ENCODE results near the gene UTP25. TPM values are rescaled to one million over a fixed set of nuclear protein-coding genes. Genes with fewer than 3 reads are reported as not detected.

Gene UTP25
- total and polyA plus RNA-seq, 5 experiments from 2014 or later, result 3.0 to 15.6 (median 5.6) TPM

- Mint-ChIP-seq H3K27ac (no peak overlapping the region), H3K9me3 (no peaks in the 10 kb centered on the region), H3K4me3 (no peak overlapping the region), H3K4me1 (peaks cover 6 to 15% (median 12%) of the 10 kb centered on the region in 4 donors), H3K27me3 (peaks cover 0 to 10% (median 5%) of the 10 kb centered on the region in 5 donors), H3K36me3 (no peaks in the 10 kb centered on the region)
- no peak for ATAC-seq
- POLR2A ChIA-PET, result interaction anchor here (0.6 to 1.2 kb wide), 4 partner anchors 25 to 35 kb away, joined by 3 to 5 read pairs (median 3); no protein-coding TSS in a partner anchor
- no peak for DNase-seq
Measured at GRCh38 chr1:209808059-209808581, 19.7 kb upstream of the UTP25 start.

DNA sequence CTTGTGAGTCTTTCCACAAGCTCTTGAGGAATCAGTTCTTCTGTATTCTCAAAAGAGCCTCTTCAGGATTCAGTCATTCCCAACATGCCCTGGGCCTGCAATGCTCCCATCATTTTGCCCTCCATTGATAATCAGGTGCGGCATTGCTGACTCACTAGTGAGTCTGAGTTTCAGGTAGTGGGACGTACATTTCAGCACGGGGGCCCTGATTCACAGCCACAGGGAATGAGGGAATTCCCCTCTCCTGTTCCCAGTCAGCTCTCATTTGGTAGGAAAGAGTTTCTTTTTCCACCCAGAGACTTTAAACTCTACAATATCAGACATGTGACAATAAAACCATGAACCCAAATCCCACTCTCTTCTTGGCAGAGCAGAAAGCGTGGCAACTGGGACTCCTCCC lies 18.2 kb upstream of the UTP25 start:
- Mint-ChIP-seq H3K9me3 (no peaks in the 10 kb centered on the region), H3K4me1 (peaks cover 6 to 15% (median 12%) of the 10 kb centered on the region in 4 donors), H3K27ac (no peak overlapping the region), H3K4me3 (no peak overlapping the region), H3K36me3 (no peaks in the 10 kb centered on the region), H3K27me3 (peaks cover 0 to 5% (median 3%) of the 10 kb centered on the region in 5 donors)
- ATAC-seq (no peak), DNase-seq (no peak)
- POLR2A ChIA-PET, result no interaction called here

GRCh38 chr1:209810783-209811182 lies 17.0 kb upstream of the UTP25 start:
- ATAC-seq, result no peak
- H3K27me3 Mint-ChIP-seq, result peaks cover 0 to 2% (median 0%) of the 10 kb centered on the region in 5 donors
- H3K4me1 Mint-ChIP-seq, result peaks cover 5 to 11% (median 6%) of the 10 kb centered on the region in 4 donors
- H3K4me3 Mint-ChIP-seq, result no peak overlapping the region
- H3K9me3 Mint-ChIP-seq, result no peaks in the 10 kb centered on the region
- POLR2A ChIA-PET, result interaction anchor here (0.7 kb wide), 1 partner anchor 1711 kb away, joined by 4 read pairs; no protein-coding TSS in a partner anchor
- H3K27ac Mint-ChIP-seq, result no peak overlapping the region
- no peaks in the 10 kb centered on the region for H3K36me3 Mint-ChIP-seq
- DNase-seq, result no peak

DNA sequence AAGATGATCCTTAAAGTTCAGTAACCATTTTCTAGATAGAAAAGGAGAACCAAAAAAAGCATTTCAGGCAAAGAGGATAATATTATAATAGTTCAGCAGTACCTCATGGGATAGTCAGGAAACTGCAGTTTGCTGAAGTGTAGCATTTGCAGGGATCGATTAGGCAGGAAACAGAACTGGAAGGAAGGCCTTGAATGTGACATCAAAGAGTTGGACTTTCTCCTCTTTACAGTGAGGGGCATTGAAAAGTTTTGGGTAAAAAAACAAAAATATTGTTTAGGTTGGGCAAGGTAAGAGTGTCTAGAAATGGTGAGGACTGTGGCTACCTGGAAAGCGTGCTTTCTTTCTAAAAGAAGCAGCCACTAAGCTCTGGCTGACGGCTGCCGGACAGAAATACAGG lies 13.9 kb upstream of the UTP25 start:
- H3K27ac Mint-ChIP-seq, result peak overlapping the region in 1 of 10 donors; percentile 24
- POLR2A ChIA-PET, result no interaction called here

DNA sequence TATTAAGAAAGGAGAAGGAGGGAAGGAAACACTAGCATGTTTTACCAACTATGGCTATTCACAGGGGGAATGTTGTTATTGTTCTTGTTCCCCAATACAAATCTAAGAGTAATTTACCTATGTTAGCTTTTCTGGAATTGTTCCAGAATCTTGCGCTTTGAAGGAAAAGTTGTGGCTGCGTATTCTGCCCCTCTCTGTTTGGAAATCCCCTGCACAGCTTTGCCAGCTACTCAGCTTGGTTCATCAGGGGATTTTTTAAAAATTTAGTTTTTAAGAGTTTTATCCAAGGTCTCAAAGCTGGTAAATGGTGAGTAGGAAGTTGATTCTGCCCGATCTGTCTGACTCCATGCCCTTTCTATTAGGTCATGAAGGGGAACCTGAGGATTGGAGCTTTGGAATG lies 12.3 kb upstream of the UTP25 start:
- Mint-ChIP-seq H3K27me3 (peaks cover 3 to 15% (median 7%) of the 10 kb centered on the region in 5 donors), H3K4me3 (no peak overlapping the region), H3K27ac (peak overlapping the region in 1 of 10 donors; percentile 67), H3K9me3 (no peaks in the 10 kb centered on the region), H3K4me1 (peaks cover 0 to 2% (median 0%) of the 10 kb centered on the region in 4 donors), H3K36me3 (no peaks in the 10 kb centered on the region)
- no peak for ATAC-seq
- no peak for DNase-seq
- POLR2A ChIA-PET, result no interaction called here

More for the DNA sequence above, 13.9 kb upstream of the UTP25 start:
- Mint-ChIP-seq H3K27me3 (peaks cover 3 to 7% (median 4%) of the 10 kb centered on the region in 5 donors), H3K4me1 (peaks cover 0 to 2% (median 0%) of the 10 kb centered on the region in 4 donors), H3K36me3 (no peaks in the 10 kb centered on the region), H3K4me3 (no peak overlapping the region), H3K9me3 (no peaks in the 10 kb centered on the region)
- no peak for DNase-seq
- no peak for ATAC-seq

GRCh38 chr1:209815931-209816341 lies 11.8 kb upstream of the UTP25 start:
- POLR2A ChIA-PET, result no interaction called here
- ATAC-seq, result no peak
- no peak overlapping the region for H3K4me3 Mint-ChIP-seq
- no peak overlapping the region for H3K27ac Mint-ChIP-seq
- no peaks in the 10 kb centered on the region for H3K36me3 Mint-ChIP-seq
- peaks cover 0 to 2% (median 0%) of the 10 kb centered on the region in 4 donors for H3K4me1 Mint-ChIP-seq
- no peak for DNase-seq
- peaks cover 3 to 20% (median 11%) of the 10 kb centered on the region in 5 donors for H3K27me3 Mint-ChIP-seq
- H3K9me3 Mint-ChIP-seq, result no peaks in the 10 kb centered on the region

- Mint-ChIP-seq H3K9me3 (no peaks in the 10 kb centered on the region), H3K27me3 (peaks cover 3 to 30% (median 16%) of the 10 kb centered on the region in 5 donors), H3K36me3 (no peaks in the 10 kb centered on the region), H3K4me3 (no peak overlapping the region), H3K4me1 (peaks cover 0 to 2% (median 0%) of the 10 kb centered on the region in 4 donors), H3K27ac (no peak overlapping the region)
- DNase-seq, result no peak
- no peak for ATAC-seq
- POLR2A ChIA-PET, result no interaction called here
Measured at GRCh38 chr1:209816923-209817322, 10.8 kb upstream of the UTP25 start.

DNA sequence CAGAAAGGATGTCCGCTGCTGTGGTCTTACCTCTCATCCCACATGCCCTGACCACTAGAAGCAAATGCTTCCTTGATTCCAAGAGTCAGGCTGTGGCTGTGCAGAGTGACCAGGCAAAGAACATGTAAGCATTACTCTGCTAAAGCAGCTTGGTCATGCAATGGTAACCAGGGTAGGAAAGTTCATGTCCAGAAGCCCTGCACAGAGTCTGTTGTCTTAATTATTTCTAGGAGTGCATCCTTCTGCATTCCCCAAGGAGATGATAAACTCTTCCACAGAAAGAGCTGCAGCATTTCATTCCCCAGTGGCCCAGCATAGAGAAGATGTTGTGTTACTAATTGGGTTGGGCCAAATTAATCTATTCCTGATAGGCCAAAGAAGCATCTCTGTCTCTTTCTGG lies 10.1 kb upstream of the UTP25 start:
- H3K27me3 Mint-ChIP-seq, result peaks cover 4 to 35% (median 18%) of the 10 kb centered on the region in 5 donors
- peaks cover under 1 to 2% (median 2%) of the 10 kb centered on the region in 4 donors for H3K4me1 Mint-ChIP-seq
- H3K36me3 Mint-ChIP-seq, result no peaks in the 10 kb centered on the region
- DNase-seq, result no peak
- POLR2A ChIA-PET, result no interaction called here
- H3K9me3 Mint-ChIP-seq, result no peaks in the 10 kb centered on the region
- no peak overlapping the region for H3K27ac Mint-ChIP-seq
- ATAC-seq, result no peak
- H3K4me3 Mint-ChIP-seq, result no peak overlapping the region

GRCh38 chr1:209819058-209819457 lies 8.7 kb upstream of the UTP25 start:
- Mint-ChIP-seq H3K4me1 (peaks cover 6 to 12% (median 7%) of the 10 kb centered on the region in 4 donors), H3K27me3 (peaks cover 8 to 42% (median 24%) of the 10 kb centered on the region in 5 donors), H3K4me3 (no peak overlapping the region), H3K36me3 (no peaks in the 10 kb centered on the region), H3K27ac (no peak overlapping the region), H3K9me3 (no peaks in the 10 kb centered on the region)
- POLR2A ChIA-PET, result no interaction called here
- ATAC-seq (no peak), DNase-seq (no peak)

GRCh38 chr1:209820986-209821385 lies 6.8 kb upstream of the UTP25 start:
- H3K27me3 Mint-ChIP-seq, result peaks cover 8 to 42% (median 24%) of the 10 kb centered on the region in 5 donors
- ATAC-seq (no peak), DNase-seq (no peak)
- H3K4me1 Mint-ChIP-seq, result peaks cover 5 to 12% (median 7%) of the 10 kb centered on the region in 4 donors
- no peak overlapping the region for H3K27ac Mint-ChIP-seq
- POLR2A ChIA-PET, result interaction anchor here (1.3 kb wide), 1 partner anchor 37 kb away, joined by 3 read pairs; the partner anchor contains the start of gene C1orf74
- H3K9me3 Mint-ChIP-seq, result no peaks in the 10 kb centered on the region
- H3K36me3 Mint-ChIP-seq, result no peaks in the 10 kb centered on the region
- no peak overlapping the region for H3K4me3 Mint-ChIP-seq

- H3K4me3 Mint-ChIP-seq, result peak overlapping the region in 2 of 10 donors; percentile 30 to 36
- no peak for ATAC-seq
Measured at GRCh38 chr1:209822706-209823105, 5.1 kb upstream of the UTP25 start.

DNA sequence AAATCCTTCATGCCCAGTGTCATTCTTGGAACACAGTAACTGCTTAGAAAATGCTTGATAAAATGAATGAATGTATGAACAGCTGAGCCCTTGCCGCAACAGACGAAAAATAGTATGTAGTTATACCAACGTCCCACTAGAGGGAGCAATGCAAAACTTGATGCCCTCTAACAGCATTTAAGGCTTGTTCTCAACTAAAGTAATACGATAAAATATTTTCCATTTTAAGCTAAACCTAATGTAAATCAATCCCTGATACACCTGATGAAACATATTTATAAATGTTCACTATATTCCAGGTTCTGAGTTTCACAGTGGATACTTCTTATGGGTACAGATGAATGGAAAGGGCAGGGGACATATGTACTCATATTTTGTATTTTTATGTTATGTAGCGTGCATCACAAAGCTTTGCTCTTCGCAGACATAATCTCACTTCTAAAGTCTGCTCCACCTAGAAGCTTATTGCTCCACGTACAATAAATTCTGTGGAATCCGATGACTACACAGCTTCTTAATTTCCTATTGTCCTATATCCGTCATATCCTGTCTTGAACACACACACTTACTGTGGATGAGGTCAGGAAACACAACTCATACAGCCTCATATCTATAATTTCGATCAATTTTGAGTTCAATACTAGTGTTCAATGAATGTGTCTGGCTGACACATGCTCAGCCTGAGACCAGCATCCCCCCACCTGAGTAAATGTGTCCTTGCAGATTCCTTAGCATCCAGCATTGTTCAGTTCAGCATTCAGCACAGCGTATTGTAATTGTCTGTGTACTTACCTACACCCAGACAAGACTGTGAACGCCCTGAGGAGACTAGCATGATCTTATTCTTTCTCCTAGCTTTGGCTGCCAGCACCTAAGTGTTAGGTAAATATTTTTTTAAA lies 4.4 kb upstream of the UTP25 start:
- H3K36me3 Mint-ChIP-seq, result no peaks in the 10 kb centered on the region
- peak in 5 of 10 donors; percentile 13 to 63 (median 56) for DNase-seq
- peak overlapping the region in 2 of 10 donors; percentile 30 to 36 for H3K4me3 Mint-ChIP-seq
- H3K4me1 Mint-ChIP-seq, result peaks cover 8 to 27% (median 20%) of the 10 kb centered on the region in 4 donors
- no peaks in the 10 kb centered on the region for H3K9me3 Mint-ChIP-seq
- POLR2A ChIA-PET, result interaction anchor here (0.6 to 1.7 kb wide), 6 partner anchors 17 to 59 kb away, joined by 3 to 9 read pairs (median 5); partner anchors contain the start of genes C1orf74 and IRF6
- ATAC-seq, result peak; percentile 35 to 36
- H3K27ac Mint-ChIP-seq, result peak overlapping the region in 3 of 10 donors; percentile 41 to 47 (median 42)
- H3K27me3 Mint-ChIP-seq, result peaks cover 8 to 39% (median 22%) of the 10 kb centered on the region in 5 donors

More at GRCh38 chr1:209822706-209823105, 5.1 kb upstream of the UTP25 start:
- peaks cover 8 to 21% (median 14%) of the 10 kb centered on the region in 4 donors for H3K4me1 Mint-ChIP-seq
- DNase-seq, result no peak
- POLR2A ChIA-PET, result interaction anchor here (1.2 to 1.7 kb wide), 5 partner anchors 16 to 54 kb away, joined by 3 to 9 read pairs (median 5); partner anchors contain the start of genes C1orf74 and IRF6
- peak overlapping the region in 3 of 10 donors; percentile 13 to 50 (median 42) for H3K27ac Mint-ChIP-seq
- no peaks in the 10 kb centered on the region for H3K36me3 Mint-ChIP-seq
- H3K27me3 Mint-ChIP-seq, result peaks cover 8 to 42% (median 22%) of the 10 kb centered on the region in 5 donors
- no peaks in the 10 kb centered on the region for H3K9me3 Mint-ChIP-seq

Data from naive thymus-derived CD8-positive, alpha-beta T cell (primary cell).